Esophagus squamous epithelium (tissue), 5 donors: ENCODE results near the gene CHST11. TPM values are rescaled to one million over a fixed set of nuclear protein-coding genes. Genes with fewer than 3 reads are reported as not detected.

Source experiments
- DNase-seq: peaks from one replicate; lab custom pipeline; 2025; lab: John Stamatoyannopoulos, UW
- H3K27ac ChIP-seq, 4 donors: fragments of 200-600 bp; sonication (generic); one replicate each; pipeline ENCODE4 v1.5.1; 2016 to 2019; ENCODE audit warnings: mild to moderate bottlenecking in 1 of 4
- H3K27me3 ChIP-seq, 4 donors: fragments of 200-600 bp; sonication (generic); 1 replicate in 3 of 4; 2 replicates in 1 of 4; pipeline versions ENCODE4 v1.5.1 to v1.6.0; 2017 to 2021; ENCODE audit warnings: antibody characterized with exemption in 1 of 4
- H3K36me3 ChIP-seq, 3 donors: fragments of 200-600 bp; sonication (generic); one replicate each; pipeline ENCODE4 v1.5.1; 2016 to 2019
- H3K4me1 ChIP-seq, 3 donors: fragments of 200-600 bp; sonication (generic); one replicate each; pipeline ENCODE4 v1.5.1; 2017 to 2019
- H3K4me3 ChIP-seq, 4 donors: fragments of 200-600 bp; sonication (generic); 1 replicate in 3 of 4; 2 replicates in 1 of 4; pipeline ENCODE4 v1.5.1; 2016 to 2019; ENCODE audit warnings: mild to moderate bottlenecking in 2 of 4, moderate library complexity in 1 of 4
- H3K9me3 ChIP-seq, 3 donors: fragments of 200-600 bp; sonication (generic); one replicate each; pipeline ENCODE4 v1.5.1; 2016 to 2019
- POLR2A ChIP-seq, 4 donors: fragments of 450-650 bp; IDR thresholded peaks; one replicate each; pipeline ENCODE4 v1.6.1; 2017; ENCODE audit warnings: antibody characterized with exemption in 4 of 4, mild to moderate bottlenecking in 4 of 4, moderate library complexity in 3 of 4
- WGBS, 2 donors: methylation state at CpG; one replicate each; pipeline ENCODE4 v1.1.5; 2018; 5-methylcytosine and 5-hydroxymethylcytosine counted together
- intact Hi-C: fragments of 100-400 bp; cut with DNase I; formaldehyde crosslinking; loops from one replicate; pipeline ENCODE4 v1.15.0; 2022
- total RNA-seq, 4 donors: library from RNA; depleted of rRNA; stranded (reverse); fragments of >200 nt; gene quantifications; one replicate each; pipeline ENCODE4 v1.1.0, GENCODE V29; 2016
- TF ChIP-seq, protein P1 (sequence below), 6 experiments: fragments of 450-650 bp in 4 of 6; fragments of 200-600 bp in 2 of 6; sonication (generic) in 2 of 6; IDR thresholded peaks; one replicate each; pipeline ENCODE4 v1.5.1; 2016 to 2019; ENCODE audit warnings: antibody characterized with exemption in 6 of 6, mild to moderate bottlenecking in 4 of 6, moderate library complexity in 4 of 6
- donor health status: DM: yes; HTN: yes; CAD: no.

Gene CHST11
- total RNA-seq, 4 donors from 2014 or later: 6.3 to 12.6 (median 10.3) TPM

DNA sequence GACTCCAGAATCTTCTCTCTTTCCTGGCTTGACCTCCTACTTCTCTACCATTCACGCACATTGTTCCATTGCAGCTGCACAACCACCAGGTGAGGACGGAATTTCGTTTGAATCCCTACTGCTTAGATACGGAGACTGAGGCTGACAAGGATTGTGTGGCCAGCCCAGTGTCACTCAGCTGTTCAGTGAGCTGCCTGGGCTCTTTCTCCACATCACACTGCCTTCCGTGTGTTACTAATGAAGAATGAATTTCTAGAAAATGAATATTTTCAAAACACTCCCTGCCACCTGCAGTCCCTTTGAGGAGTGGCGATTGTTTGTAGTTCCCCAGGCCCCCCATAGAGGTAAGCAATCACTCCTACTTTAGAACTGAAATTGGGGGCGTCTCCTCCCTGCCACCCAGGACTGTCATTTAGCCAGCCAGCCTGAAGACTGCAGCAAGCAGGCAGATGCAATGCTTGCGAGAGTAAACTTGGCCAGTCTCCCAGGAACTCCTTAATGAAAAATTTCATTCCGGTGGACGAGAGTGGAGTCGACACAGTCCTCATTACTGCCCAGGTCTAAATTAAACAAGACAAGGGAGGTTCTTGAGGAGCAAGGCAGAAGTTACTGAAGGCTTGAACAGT is 261.7 kb downstream of the CHST11 start:
- no peak for DNase-seq
- no peak overlapping the region for H3K4me3 ChIP-seq
- H3K36me3 ChIP-seq: no peaks in the 10 kb centered on the region
- H3K27me3 ChIP-seq: no peaks in the 10 kb centered on the region
- intact Hi-C loops: no loop called here
- TF ChIP-seq POLR2A (IDR thresholded peaks at IDR 0.05): no peak
- TF ChIP-seq, protein P1, sequence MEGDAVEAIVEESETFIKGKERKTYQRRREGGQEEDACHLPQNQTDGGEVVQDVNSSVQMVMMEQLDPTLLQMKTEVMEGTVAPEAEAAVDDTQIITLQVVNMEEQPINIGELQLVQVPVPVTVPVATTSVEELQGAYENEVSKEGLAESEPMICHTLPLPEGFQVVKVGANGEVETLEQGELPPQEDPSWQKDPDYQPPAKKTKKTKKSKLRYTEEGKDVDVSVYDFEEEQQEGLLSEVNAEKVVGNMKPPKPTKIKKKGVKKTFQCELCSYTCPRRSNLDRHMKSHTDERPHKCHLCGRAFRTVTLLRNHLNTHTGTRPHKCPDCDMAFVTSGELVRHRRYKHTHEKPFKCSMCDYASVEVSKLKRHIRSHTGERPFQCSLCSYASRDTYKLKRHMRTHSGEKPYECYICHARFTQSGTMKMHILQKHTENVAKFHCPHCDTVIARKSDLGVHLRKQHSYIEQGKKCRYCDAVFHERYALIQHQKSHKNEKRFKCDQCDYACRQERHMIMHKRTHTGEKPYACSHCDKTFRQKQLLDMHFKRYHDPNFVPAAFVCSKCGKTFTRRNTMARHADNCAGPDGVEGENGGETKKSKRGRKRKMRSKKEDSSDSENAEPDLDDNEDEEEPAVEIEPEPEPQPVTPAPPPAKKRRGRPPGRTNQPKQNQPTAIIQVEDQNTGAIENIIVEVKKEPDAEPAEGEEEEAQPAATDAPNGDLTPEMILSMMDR (IDR thresholded peaks at IDR 0.05): no peak
- peaks cover 5 to 36% (median 7%) of the 10 kb centered on the region in 3 donors for H3K4me1 ChIP-seq
- WGBS, 2 donors: 52 to 61% methylated on average over 4 to 11 of the region's 11 CpGs
- H3K27ac ChIP-seq: no peak overlapping the region
- no peaks in the 10 kb centered on the region for H3K9me3 ChIP-seq

DNA sequence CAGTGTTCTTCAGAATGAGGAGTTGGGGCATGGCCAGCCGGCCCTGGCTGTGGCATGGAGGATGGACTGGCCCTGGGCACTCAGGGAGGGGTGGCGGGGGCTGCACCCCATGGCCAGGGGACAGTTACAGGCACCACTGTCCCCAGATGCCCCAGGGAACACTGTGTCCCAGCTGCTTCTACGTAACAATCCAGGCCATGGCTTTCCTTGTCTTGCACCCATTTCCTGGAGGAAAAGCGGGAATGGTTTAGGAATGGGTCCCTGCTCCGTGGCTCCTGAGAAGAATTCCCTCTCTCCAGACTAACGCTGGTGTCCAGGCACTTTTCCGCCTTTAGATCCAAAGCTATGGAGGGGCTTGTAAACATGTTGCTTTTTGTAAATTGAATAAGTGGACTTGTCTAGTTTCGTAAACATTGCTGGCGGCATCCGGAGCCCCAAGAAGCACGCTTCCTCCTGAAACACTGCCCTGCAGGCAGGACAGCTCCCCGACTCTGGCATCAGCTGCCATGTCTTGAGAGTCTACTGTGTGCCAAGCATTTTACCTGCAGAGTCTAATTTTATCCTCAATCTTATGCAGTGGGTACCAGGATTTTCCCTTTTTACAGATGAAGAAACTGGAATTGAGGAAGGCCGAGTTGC is 263.1 kb downstream of the CHST11 start:
- H3K27ac ChIP-seq: peak overlapping the region; percentile 63 to 80 (median 76)
- no peak for DNase-seq
- peaks cover 5 to 36% (median 7%) of the 10 kb centered on the region in 3 donors for H3K4me1 ChIP-seq
- intact Hi-C loops: no loop called here
- no peak for TF ChIP-seq POLR2A (IDR thresholded peaks at IDR 0.05)
- TF ChIP-seq, protein P1 (IDR thresholded peaks at IDR 0.05): no peak
- no peaks in the 10 kb centered on the region for H3K9me3 ChIP-seq
- WGBS, 2 donors: 64 to 86% methylated on average over 7 to 12 of the region's 13 CpGs
- H3K27me3 ChIP-seq: no peaks in the 10 kb centered on the region
- peak overlapping the region in 3 of 4 donors; percentile 27 to 57 (median 32) for H3K4me3 ChIP-seq
- no peaks in the 10 kb centered on the region for H3K36me3 ChIP-seq

DNA sequence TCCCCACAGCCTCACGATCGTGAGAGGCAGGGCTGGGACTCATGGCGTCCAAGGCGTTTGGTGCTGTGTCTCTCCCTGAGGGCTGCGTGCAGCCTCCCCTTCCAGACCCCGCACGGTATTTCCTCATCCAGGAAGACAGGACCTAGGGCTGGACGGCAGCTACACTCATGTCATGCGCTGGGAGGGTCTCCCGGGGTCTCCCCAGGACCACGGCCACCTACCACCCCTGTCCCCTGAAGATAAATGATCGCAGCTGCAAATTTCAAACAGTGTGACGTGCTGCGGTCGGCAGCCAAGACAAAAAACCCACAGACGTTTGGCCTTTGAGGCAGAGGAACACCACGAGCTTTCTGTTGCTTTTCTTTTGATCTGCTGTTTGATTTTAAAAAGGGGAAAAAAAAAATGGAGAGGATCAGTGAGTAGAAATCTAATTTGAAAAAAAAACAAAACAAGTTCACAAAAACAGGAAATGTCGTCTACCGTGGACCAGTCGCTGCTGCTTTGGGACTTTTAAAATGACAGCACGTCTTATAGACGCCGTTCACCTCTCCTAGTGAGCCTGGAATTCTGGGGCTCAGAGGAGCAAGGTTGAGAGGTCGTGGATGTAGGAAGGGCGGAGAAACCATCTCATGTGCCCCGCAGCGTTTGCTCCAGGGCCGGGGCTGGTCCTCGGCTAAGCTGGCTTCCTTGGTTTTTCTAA is 263.7 kb downstream of the CHST11 start:
- Histone ChIP-seq H3K27me3 (no peaks in the 10 kb centered on the region), H3K27ac (peak overlapping the region; percentile 63 to 80 (median 76)), H3K36me3 (no peaks in the 10 kb centered on the region), H3K9me3 (no peaks in the 10 kb centered on the region), H3K4me3 (peak overlapping the region in 3 of 4 donors; percentile 27 to 57 (median 32)), H3K4me1 (peaks cover 5 to 33% (median 7%) of the 10 kb centered on the region in 3 donors)
- no peak for DNase-seq
- 52 to 56% methylated on average over 13 to 16 of the region's 29 CpGs for WGBS, 2 donors
- intact Hi-C loops: no loop called here
- no peak for TF ChIP-seq POLR2A (IDR thresholded peaks at IDR 0.05)
- TF ChIP-seq, protein P1 (IDR thresholded peaks at IDR 0.05): no peak

DNA sequence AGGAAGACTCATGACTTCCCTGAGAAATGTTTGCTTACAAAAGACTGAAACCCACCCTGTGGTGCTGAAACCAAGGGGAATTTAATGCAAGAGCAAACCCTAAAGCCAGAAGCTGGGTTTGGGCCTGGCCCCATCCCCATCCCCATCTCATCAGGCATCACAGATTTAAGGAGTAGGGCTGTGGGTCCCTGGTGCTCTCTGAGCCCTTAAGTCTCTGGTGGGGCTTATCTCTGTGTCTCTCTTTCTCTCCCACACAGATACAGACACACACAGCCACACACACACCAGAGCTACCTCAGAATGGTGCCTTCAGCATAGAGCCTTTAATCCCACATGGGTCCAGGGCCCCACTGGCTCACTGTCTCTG is 264.3 kb downstream of the CHST11 start:
- H3K27me3 ChIP-seq: no peaks in the 10 kb centered on the region
- H3K4me1 ChIP-seq: peaks cover 5 to 28% (median 7%) of the 10 kb centered on the region in 3 donors
- TF ChIP-seq POLR2A (IDR thresholded peaks at IDR 0.05): no peak
- TF ChIP-seq, protein P1 (IDR thresholded peaks at IDR 0.05): no peak
- no peak for DNase-seq
- H3K36me3 ChIP-seq: no peaks in the 10 kb centered on the region
- peak overlapping the region; percentile 63 to 80 (median 76) for H3K27ac ChIP-seq
- H3K9me3 ChIP-seq: no peaks in the 10 kb centered on the region
- intact Hi-C loops: no loop called here
- peak overlapping the region in 3 of 4 donors; percentile 27 to 57 (median 32) for H3K4me3 ChIP-seq

DNA sequence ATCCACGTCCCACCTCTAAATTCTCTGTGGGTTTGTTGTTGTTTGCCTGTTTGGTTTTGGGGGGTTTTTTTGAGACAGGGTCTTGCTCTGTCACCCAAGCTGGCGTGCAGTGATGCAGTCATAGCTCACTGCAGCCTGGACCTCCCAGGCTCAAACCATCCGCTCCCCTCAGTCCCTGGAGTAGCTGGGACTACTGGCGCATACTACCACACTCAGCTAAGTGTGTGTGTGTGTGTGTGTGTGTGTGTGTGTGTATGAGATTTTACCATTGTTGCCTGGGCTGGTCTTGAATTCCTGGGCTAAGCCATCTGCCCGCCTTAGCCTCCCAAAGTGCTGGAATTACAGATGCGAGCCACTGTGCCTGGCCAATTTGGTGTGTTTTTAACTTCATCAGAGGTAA is 265.2 kb downstream of the CHST11 start:
- Histone ChIP-seq H3K36me3 (no peaks in the 10 kb centered on the region), H3K9me3 (no peaks in the 10 kb centered on the region), H3K27me3 (no peaks in the 10 kb centered on the region), H3K27ac (no peak overlapping the region), H3K4me1 (peaks cover 5 to 28% (median 7%) of the 10 kb centered on the region in 3 donors), H3K4me3 (no peak overlapping the region)
- TF ChIP-seq POLR2A (IDR thresholded peaks at IDR 0.05): no peak
- TF ChIP-seq, protein P1 (IDR thresholded peaks at IDR 0.05): no peak
- no peak for DNase-seq
- intact Hi-C loops: no loop called here
- 91 to 93% methylated on average over 5 to 6 of the region's 6 CpGs for WGBS, 2 donors
